BJ (cell line): ENCODE results near the gene SNX21. TPM values are rescaled to one million over a fixed set of nuclear protein-coding genes. Genes with fewer than 3 reads are reported as not detected.
A peak's percentile ranks its signal among the peaks of the same experiment; 100 is the strongest.

Source experiments
- CTCF ChIA-PET: fragments of 350-600 bp; formaldehyde crosslinking; extraction: SDS; loops from one replicate; lab custom pipeline; 2021; ENCODE audit warnings: antibody characterized with exemption, inconsistent platforms; lab: Yijun Ruan, JAX
- POLR2A ChIA-PET: fragments of 300-600 bp; sonication (Branson Sonifier 250); formaldehyde crosslinking; extraction: SDS; loops from one replicate; lab custom pipeline; 2021; ENCODE audit warnings: antibody characterized with exemption; lab: Charles Lee
- DNase-seq: peaks from one replicate; pipeline ENCODE4 v3.0.0-alpha.2; 2011; ENCODE audit warnings: low read depth
- H3K27me3 ChIP-seq: 2 replicates; pipeline ENCODE4 v1.6.0; 2011; ENCODE audit warnings: low read length; ENCODE audit not compliant: control insufficient read depth, insufficient read depth
- H3K36me3 ChIP-seq: 2 replicates; pipeline ENCODE4 v1.5.1; 2011; ENCODE audit warnings: low read length; ENCODE audit not compliant: control insufficient read depth, insufficient read depth
- H3K4me3 ChIP-seq: 2 replicates; pipeline ENCODE4 v1.5.1; 2011; ENCODE audit warnings: low read depth, mild to moderate bottlenecking, control low read depth, low read length
- CTCF ChIP-seq: IDR thresholded peaks from 2 replicates; pipeline ENCODE4 v1.5.1; 2011; ENCODE audit warnings: low read depth, mild to moderate bottlenecking, control low read depth, inconsistent platforms, low read length, moderate library complexity; ENCODE audit not compliant: insufficient read depth
- polyA plus RNA-seq: library from polyadenylated mRNA; depleted of rRNA; stranded (reverse); fragments of >200 nt; gene quantifications from 2 replicates; pipeline ENCODE4 v1.2.3, GENCODE V29; 2011

The SNX21 gene
- polyA plus RNA-seq, 1 experiment: 17.8 TPM

- H3K36me3 ChIP-seq: peaks cover 7% of the 10 kb centered on the region
- no peak for DNase-seq
- POLR2A ChIA-PET: no interaction called here
Observed at GRCh38 chr20:45878076-45878761, 44.6 kb downstream of the SNX21 start.

GRCh38 chr20:45880988-45881788, 47.6 kb downstream of the SNX21 start, which contains the start of gene ZSWIM1:
TSS of gene ZSWIM1 (plus strand) at chr20:45881227. CDS start at chr20:45882593, 1,366 bp downstream.
- no peak for TF ChIP-seq CTCF
- POLR2A ChIA-PET: interaction anchor here (0.6 kb wide), 1 partner anchor 61 kb away, joined by 10 read pairs; no protein-coding TSS in a partner anchor
- DNase-seq: peak; percentile 97
- CTCF ChIA-PET: interaction anchor here (0.6 to 2.1 kb wide), 5 partner anchors 9 to 478 kb away, joined by 3 to 13 read pairs (median 3); partner anchors contain the start of genes CTSA and NEURL2
- H3K27me3 ChIP-seq: no peaks in the 10 kb centered on the region
- peaks cover 15% of the 10 kb centered on the region for H3K36me3 ChIP-seq
- H3K4me3 ChIP-seq: peak within 1 kb of the TSS; percentile 68

More at GRCh38 chr20:45878076-45878761, 44.6 kb downstream of the SNX21 start:
- CTCF ChIA-PET: interaction anchor here (1.0 to 1.4 kb wide), 2 partner anchors 36 to 107 kb away, joined by 3 read pairs; no protein-coding TSS in a partner anchor
- Histone ChIP-seq H3K4me3 (no peak overlapping the region), H3K27me3 (no peaks in the 10 kb centered on the region)
- no peak for TF ChIP-seq CTCF

- POLR2A ChIA-PET: no interaction called here
- Histone ChIP-seq H3K27me3 (no peaks in the 10 kb centered on the region), H3K4me3 (no peak overlapping the region), H3K36me3 (peaks cover 14% of the 10 kb centered on the region)
- DNase-seq: no peak
- no peak for TF ChIP-seq CTCF
- CTCF ChIA-PET: interaction anchor here (0.6 to 2.1 kb wide), 6 partner anchors 8 to 959 kb away, joined by 3 to 13 read pairs (median 3); partner anchors contain the start of genes CTSA and NEURL2
Observed at GRCh38 chr20:45882469-45883099, 49.0 kb downstream of the SNX21 start.

GRCh38 chr20:45883100-45883469, 49.5 kb downstream of the SNX21 start:
- ChIA-PET POLR2A (no interaction called here), CTCF (interaction anchor here (0.6 to 1.4 kb wide), 4 partner anchors 13 to 960 kb away, joined by 3 to 4 read pairs (median 3); no protein-coding TSS in a partner anchor)
- no peak overlapping the region for H3K4me3 ChIP-seq
- H3K27me3 ChIP-seq: no peaks in the 10 kb centered on the region
- no peak for TF ChIP-seq CTCF
- H3K36me3 ChIP-seq: peaks cover 14% of the 10 kb centered on the region
- no peak for DNase-seq
